Measurements from ENCODE around the gene TNNT1. TPM values are rescaled to one million over a fixed set of nuclear protein-coding genes. Genes with fewer than 3 reads are reported as not detected.

The TNNT1 gene
- total RNA-seq, 6 donors from 2014 or later, result 1.3 to 31.2 (median 2.4) TPM; not detected in 1

DNA sequence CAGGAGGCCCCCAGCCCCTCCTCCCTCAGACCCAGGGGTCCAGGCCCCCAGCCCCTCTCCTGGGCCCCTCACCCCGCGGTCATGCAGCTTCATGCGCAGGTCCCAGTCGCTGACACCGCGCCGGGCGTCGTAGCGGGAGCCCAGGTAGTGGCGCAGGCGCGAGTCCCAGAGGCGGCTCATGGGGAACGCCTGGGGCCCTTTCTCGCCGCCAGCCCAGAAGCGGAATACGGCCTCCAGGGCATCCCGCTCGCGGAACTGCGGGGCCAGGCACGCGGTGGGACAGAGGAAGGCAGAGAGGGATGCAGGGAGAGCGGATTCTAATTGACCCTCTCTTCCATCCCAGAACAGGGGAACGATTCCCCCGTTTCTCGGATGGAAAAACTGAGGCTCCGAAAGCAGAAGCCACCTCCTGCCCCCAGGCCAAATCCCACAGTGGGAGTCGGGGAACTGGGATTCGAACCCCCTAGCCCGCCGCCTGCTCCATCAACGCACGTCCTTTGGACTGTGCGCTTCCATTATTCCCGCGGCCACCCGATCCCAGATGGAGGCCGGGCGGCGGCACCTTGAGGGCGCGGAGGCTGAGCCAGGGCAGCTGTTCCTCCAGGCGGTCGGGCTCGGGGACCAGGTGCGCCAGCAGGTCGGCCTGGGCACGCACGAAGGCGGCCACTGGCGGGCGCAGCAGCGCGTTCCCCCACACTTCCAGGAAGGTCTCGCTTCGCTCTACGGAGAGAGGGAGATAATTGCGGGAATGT, 12.7 kb upstream of the TNNT1 start:
- Histone ChIP-seq H3K4me1 (peaks cover 2 to 24% (median 5%) of the 10 kb centered on the region in 4 donors), H3K36me3 (no peaks in the 10 kb centered on the region), H3K9me3 (no peaks in the 10 kb centered on the region), H3K4me3 (no peak overlapping the region), H3K27me3 (peaks cover 0 to 49% (median 20%) of the 10 kb centered on the region in 4 donors), H3K27ac (no peak overlapping the region)
- DNase-seq, result peak in 1 of 2 donors; percentile 74
- no peak for ATAC-seq (ENCODE audit: low FRiP score in 2 of 2)
- WGBS, 2 donors, result 32 to 34% methylated on average over 28 to 54 of the region's 61 CpGs
- TF ChIP-seq POLR2AphosphoS5 (IDR thresholded peaks at IDR 0.05) (no peak), EP300 (IDR thresholded peaks at IDR 0.05) (no peak), POLR2A (IDR thresholded peaks at IDR 0.05) (no peak)
- TF ChIP-seq, protein P1, sequence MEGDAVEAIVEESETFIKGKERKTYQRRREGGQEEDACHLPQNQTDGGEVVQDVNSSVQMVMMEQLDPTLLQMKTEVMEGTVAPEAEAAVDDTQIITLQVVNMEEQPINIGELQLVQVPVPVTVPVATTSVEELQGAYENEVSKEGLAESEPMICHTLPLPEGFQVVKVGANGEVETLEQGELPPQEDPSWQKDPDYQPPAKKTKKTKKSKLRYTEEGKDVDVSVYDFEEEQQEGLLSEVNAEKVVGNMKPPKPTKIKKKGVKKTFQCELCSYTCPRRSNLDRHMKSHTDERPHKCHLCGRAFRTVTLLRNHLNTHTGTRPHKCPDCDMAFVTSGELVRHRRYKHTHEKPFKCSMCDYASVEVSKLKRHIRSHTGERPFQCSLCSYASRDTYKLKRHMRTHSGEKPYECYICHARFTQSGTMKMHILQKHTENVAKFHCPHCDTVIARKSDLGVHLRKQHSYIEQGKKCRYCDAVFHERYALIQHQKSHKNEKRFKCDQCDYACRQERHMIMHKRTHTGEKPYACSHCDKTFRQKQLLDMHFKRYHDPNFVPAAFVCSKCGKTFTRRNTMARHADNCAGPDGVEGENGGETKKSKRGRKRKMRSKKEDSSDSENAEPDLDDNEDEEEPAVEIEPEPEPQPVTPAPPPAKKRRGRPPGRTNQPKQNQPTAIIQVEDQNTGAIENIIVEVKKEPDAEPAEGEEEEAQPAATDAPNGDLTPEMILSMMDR (IDR thresholded peaks at IDR 0.05), result no peak

DNA sequence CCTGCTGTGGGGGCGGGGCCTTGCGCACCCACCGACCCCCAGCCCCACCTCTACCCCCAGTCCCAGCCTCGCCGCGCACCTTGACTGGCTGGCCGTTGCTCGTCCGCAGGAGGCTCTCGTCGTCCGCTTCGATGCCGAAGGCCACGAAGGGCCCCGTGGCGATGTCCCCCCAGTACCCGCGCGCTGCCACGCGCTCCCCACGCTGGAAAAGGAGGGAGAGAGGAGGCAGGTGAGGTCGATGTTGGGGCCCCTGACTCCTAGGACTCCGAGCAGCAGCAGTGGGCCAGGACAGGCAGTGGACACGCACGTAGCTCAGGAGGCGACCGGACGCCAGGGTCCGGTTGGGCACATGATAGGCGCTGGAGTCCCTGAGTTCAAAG, 12.0 kb upstream of the TNNT1 start:
- H3K9me3 ChIP-seq, result no peaks in the 10 kb centered on the region
- 11% methylated on average over 31 of the region's 32 CpGs; no CpG with 5 or more reads in 1 of the 2 donors for WGBS, 2 donors
- ATAC-seq (ENCODE audit: low FRiP score in 2 of 2) (no peak), DNase-seq (no peak)
- H3K4me1 ChIP-seq, result peaks cover 4 to 24% (median 7%) of the 10 kb centered on the region in 4 donors
- H3K36me3 ChIP-seq, result no peaks in the 10 kb centered on the region
- TF ChIP-seq POLR2AphosphoS5 (IDR thresholded peaks at IDR 0.05) (no peak), EP300 (IDR thresholded peaks at IDR 0.05) (no peak), POLR2A (IDR thresholded peaks at IDR 0.05) (no peak)
- TF ChIP-seq, protein P1 (IDR thresholded peaks at IDR 0.05), result no peak
- peaks cover 0 to 49% (median 21%) of the 10 kb centered on the region in 4 donors for H3K27me3 ChIP-seq
- no peak overlapping the region for H3K27ac ChIP-seq
- no peak overlapping the region for H3K4me3 ChIP-seq

DNA sequence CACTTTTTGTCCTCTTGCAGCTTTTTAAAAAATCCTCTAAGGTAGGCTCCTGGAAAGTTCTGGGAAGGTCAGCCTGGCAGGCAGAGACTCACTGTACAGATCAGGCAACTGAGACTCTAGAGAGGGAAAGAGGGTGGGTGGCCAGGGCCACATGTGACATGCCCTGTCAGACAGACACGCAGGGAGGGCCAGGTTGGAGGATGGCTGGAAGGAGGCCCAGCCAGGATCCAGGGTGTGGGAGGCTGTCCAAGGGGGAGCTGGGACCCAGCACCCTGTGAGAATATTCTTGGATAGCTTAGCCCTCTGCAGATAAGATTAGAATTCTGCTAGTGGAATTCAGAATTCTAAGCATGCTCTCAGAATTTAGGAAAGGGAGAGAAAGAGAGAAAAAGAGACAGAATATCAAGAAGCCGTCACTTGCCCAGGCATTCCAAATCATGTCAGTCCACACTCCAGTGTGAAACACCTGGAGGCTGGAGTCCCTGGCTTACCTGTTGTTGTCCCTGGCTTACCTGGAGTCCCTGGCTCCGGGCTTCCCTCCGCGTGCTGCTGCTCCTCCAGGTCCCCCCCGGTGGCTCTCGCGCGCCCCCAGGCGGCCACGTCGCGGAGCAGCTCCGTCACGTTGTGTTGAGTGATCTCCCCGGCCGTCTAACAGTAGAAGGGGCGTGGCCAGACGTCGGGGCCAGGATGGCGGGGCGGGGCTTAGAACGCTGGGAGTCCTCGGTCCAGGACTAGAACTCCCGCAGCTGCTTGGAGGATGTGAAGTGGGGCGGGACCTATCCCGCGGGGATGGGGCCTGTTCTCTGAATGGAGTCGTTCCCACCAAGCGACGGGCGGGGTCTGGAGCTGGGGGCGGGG, 11.4 kb upstream of the TNNT1 start:
- ATAC-seq (ENCODE audit: low FRiP score in 2 of 2), result peak; percentile 89 to 92
- Histone ChIP-seq H3K4me1 (peaks cover 3 to 22% (median 7%) of the 10 kb centered on the region in 4 donors), H3K27ac (no peak overlapping the region), H3K4me3 (no peak overlapping the region), H3K27me3 (peaks cover 0 to 45% (median 20%) of the 10 kb centered on the region in 4 donors), H3K9me3 (no peaks in the 10 kb centered on the region), H3K36me3 (no peaks in the 10 kb centered on the region)
- 4 to 12% methylated on average over 6 to 32 of the region's 33 CpGs for WGBS, 2 donors
- TF ChIP-seq, protein P1 (IDR thresholded peaks at IDR 0.05), result peak; percentile 72 to 92 (median 84)
- TF ChIP-seq POLR2AphosphoS5 (IDR thresholded peaks at IDR 0.05), result no peak
- DNase-seq, result peak; percentile 89 to 97

DNA sequence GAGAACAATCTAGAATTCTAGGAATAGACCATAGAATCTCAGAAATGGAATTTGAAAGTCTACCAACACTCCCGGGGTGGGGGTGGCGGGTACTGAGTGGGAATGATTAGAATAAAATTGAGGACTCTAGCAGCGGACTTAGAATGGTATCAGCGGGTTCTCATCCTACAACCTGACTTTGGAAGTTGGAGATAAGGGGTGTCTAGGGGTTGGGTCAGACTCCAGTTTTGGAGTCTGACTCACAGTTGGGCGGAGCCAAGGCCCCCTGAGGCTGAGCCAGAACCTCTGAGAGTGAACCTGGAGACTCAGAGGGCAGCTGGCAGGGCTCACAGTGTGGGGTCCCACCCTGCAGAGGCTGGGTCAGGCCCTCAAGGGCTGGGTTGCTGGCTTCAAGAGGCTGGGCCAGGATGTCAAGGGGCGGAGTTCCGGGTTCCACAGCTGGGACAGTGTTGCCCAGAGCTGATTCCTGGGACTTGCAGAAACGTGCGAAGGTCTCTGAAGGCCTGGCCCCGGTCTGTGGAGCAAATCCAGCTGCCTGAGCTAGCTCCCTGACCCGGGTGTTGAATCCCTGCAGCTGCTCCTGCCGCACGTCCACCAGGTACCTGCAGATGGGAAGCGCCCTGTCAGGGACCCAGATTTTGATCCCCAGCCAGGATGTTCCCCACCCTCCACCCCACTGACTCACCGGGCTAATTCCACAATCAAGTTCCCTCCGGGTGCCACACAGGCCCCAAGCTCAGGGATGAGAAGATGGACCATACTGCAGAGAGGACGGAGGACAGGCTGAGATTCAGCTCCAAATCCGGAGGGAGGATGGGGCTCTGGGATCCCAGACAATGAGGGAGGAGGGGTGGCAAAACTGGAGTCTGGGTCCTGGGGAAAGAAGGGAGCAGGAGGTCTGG, 10.1 kb upstream of the TNNT1 start:
- Histone ChIP-seq H3K36me3 (no peaks in the 10 kb centered on the region), H3K27ac (no peak overlapping the region), H3K4me1 (peaks cover 3 to 22% (median 7%) of the 10 kb centered on the region in 4 donors), H3K27me3 (peaks cover 0 to 45% (median 20%) of the 10 kb centered on the region in 4 donors), H3K9me3 (no peaks in the 10 kb centered on the region), H3K4me3 (no peak overlapping the region)
- no peak for TF ChIP-seq POLR2AphosphoS5 (IDR thresholded peaks at IDR 0.05)
- no peak for TF ChIP-seq POLR2A (IDR thresholded peaks at IDR 0.05)
- TF ChIP-seq, protein P1 (IDR thresholded peaks at IDR 0.05), result no peak
- no peak for TF ChIP-seq EP300 (IDR thresholded peaks at IDR 0.05)
- 53 to 78% methylated on average over 16 to 17 of the region's 18 CpGs for whole genome bisulfite sequencing, 2 donors
- DNase-seq, result no peak
- peak in 1 of 2 donors; percentile 69 for ATAC-seq (ENCODE audit: low FRiP score in 2 of 2)

Data from upper lobe of left lung (tissue), 6 donors.